Esophagus (tissue), 2 donors: ENCODE results near the gene GATAD1. TPM values are rescaled to one million over a fixed set of nuclear protein-coding genes. Genes with fewer than 3 reads are reported as not detected.

Source experiments
- H3K27ac ChIP-seq, 2 donors: one replicate each; pipeline ENCODE4 v1.5.1; 2013; ENCODE audit warnings: low read depth in 2 of 2, mild to moderate bottlenecking in 2 of 2, inconsistent platforms in 1 of 2, low read length in 1 of 2, moderate library complexity in 1 of 2
- H3K27me3 ChIP-seq, 2 donors: one replicate each; pipeline ENCODE4 v1.6.1; 2013; ENCODE audit warnings: low read length in 2 of 2, control low read depth in 1 of 2, mild to moderate bottlenecking in 1 of 2; ENCODE audit not compliant: insufficient read depth in 2 of 2, control insufficient read depth in 1 of 2
- H3K36me3 ChIP-seq, 2 donors: one replicate each; pipeline ENCODE4 v1.6.1; 2013; ENCODE audit warnings: low read length in 1 of 2; ENCODE audit not compliant: control insufficient read depth in 2 of 2, insufficient read depth in 2 of 2
- H3K4me1 ChIP-seq, 2 donors: one replicate each; pipeline ENCODE4 v1.6.1; 2013; ENCODE audit warnings: low read length in 1 of 2; ENCODE audit not compliant: control insufficient read depth in 2 of 2, insufficient read depth in 2 of 2
- H3K4me3 ChIP-seq, 2 donors: one replicate each; pipeline ENCODE4 v1.5.1; 2013; ENCODE audit warnings: low read length in 2 of 2, mild to moderate bottlenecking in 2 of 2, low read depth in 1 of 2, moderate library complexity in 1 of 2
- H3K9me3 ChIP-seq, 2 donors: one replicate each; pipeline ENCODE4 v1.6.1; 2013; ENCODE audit warnings: mild to moderate bottlenecking in 2 of 2, low read depth in 1 of 2, low read length in 1 of 2, moderate library complexity in 1 of 2; ENCODE audit not compliant: control insufficient read depth in 2 of 2, insufficient read depth in 1 of 2
- WGBS, 2 donors: extraction: QIAGEN DNeasy Blood & Tissue Kit; methylation state at CpG; one replicate each; pipeline ENCODE4 v1.1.7; 2013; 5-methylcytosine and 5-hydroxymethylcytosine counted together
- polyA plus RNA-seq, 2 donors: library from polyadenylated mRNA; stranded (reverse); fragments of 200-250 nt; gene quantifications; one replicate each; pipeline ENCODE4 v1.2.3, GENCODE V29; 2013
- donor health status: healthy with polysubstance abuse.
- donor health status: Bipolar disorder and iron deficiency.

Gene GATAD1
- polyA plus RNA-seq, 2 donors: 10.6 to 12.2 TPM

DNA sequence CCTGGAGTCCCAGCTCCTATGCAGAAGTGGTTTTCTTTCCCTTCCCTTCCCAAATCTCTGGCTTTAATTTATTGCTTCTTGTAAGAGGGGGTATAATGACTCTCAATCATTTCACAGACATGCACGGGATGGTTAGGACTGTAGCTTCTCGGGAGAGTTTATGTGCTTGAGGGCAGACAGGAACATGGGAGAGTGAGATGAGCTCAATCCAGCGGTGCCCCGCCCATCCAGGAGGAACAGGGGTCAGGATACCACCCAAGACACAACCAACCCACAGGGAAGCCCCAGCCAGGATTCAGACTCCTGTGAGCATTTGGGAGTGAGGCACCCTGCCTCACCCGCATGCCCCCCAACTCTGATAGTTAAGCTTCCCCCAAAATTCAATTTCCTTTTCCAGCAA is 33.7 kb upstream of the GATAD1 start:
- 56 to 64% methylated on average over 5 of the region's 5 CpGs for WGBS, 2 donors

DNA sequence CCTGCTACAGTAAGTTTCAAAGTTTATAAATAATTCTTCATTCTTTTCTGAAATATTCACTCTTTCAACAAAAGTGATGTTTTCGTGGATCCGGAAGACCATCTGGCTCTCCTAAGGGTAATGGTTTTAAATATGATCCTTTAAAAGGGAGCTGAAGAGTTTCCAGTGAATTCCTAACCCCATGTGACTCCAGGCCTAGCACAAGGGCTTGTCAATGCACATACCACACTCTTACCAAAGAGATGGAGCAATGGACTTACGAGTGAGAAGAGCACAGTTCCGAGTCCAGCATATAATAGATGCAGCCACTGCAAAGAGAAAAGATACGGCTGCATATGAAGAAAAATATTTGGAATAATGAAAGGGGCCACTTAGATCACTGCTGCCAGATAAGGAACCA is 32.1 kb upstream of the GATAD1 start:
- 78 to 80% methylated on average over 5 of the region's 5 CpGs for WGBS, 2 donors
- Histone ChIP-seq H3K27ac (no peak overlapping the region), H3K27me3 (peaks cover 0 to 4% of the 10 kb centered on the region in 2 donors), H3K9me3 (no peaks in the 10 kb centered on the region), H3K4me1 (no peaks in the 10 kb centered on the region), H3K4me3 (no peak overlapping the region), H3K36me3 (no peaks in the 10 kb centered on the region)

More for the DNA sequence above, 33.7 kb upstream of the GATAD1 start:
- Histone ChIP-seq H3K4me3 (no peak overlapping the region), H3K36me3 (no peaks in the 10 kb centered on the region), H3K4me1 (no peaks in the 10 kb centered on the region), H3K27me3 (no peaks in the 10 kb centered on the region), H3K27ac (no peak overlapping the region), H3K9me3 (no peaks in the 10 kb centered on the region)

DNA sequence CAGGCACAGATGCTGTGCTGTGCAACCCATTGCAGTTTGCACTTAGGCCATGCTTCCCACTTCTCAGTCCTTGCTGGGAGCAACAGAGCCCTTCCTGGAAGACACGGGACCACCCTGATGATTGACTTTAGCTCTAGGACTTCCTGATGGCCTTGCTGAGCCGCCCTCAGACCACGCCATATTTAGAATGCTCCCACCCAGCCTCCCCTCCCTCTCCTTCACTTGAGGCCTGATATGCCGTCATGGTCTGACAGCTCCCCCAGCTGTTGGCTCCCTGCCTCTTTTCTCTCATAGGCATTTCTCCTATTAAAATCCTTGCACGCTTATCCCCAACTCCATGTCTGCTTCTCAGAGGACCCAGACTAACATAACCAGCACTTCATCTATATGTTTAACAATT is 29.4 kb upstream of the GATAD1 start:
- 78 to 83% methylated on average over 5 of the region's 5 CpGs for WGBS, 2 donors
- peaks cover 0 to 4% of the 10 kb centered on the region in 2 donors for H3K27me3 ChIP-seq
- H3K9me3 ChIP-seq: no peaks in the 10 kb centered on the region
- no peak overlapping the region for H3K4me3 ChIP-seq
- H3K36me3 ChIP-seq: no peaks in the 10 kb centered on the region
- H3K27ac ChIP-seq: no peak overlapping the region
- no peaks in the 10 kb centered on the region for H3K4me1 ChIP-seq

DNA sequence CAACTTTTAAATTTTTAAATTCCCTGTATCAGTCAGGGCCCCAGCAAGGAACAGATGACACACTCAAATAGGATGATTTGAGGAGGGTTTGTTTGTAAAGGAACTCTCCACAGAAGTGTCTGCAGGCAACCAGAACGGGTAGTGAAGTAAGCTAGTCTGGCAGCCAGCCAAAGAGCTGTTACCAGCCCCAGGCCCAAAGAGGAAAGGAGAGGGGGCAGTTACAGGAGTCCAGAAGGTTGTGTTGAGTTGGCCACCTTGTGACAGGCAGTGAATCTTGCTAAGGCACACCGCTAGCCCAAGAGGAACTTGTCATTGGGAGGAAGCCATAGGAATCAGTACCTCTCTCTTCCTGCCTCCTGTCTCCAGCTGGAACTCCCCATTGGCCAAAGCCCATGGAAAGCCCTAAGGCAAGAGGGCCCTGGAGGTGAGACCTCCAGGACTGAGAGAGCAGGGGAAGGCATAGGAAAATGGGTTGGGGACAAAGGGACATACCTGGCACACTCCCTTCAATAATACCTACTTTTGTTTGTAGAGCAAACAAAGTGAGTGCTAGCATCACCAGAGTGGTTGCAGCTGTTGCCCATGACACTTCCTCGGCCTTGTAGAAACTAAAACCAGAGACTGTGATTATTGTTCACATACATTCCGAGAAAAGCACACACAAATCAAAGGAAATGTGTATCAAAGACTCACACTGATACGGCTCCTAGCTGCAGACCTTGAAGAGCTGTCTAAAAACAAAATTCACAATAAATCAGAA is 25.4 kb upstream of the GATAD1 start:
- Histone ChIP-seq H3K27me3 (peaks cover 0 to 4% of the 10 kb centered on the region in 2 donors), H3K36me3 (no peaks in the 10 kb centered on the region), H3K4me3 (no peak overlapping the region), H3K4me1 (no peaks in the 10 kb centered on the region), H3K27ac (no peak overlapping the region), H3K9me3 (no peaks in the 10 kb centered on the region)
- WGBS, 2 donors: 55 to 63% methylated on average over 5 of the region's 5 CpGs

DNA sequence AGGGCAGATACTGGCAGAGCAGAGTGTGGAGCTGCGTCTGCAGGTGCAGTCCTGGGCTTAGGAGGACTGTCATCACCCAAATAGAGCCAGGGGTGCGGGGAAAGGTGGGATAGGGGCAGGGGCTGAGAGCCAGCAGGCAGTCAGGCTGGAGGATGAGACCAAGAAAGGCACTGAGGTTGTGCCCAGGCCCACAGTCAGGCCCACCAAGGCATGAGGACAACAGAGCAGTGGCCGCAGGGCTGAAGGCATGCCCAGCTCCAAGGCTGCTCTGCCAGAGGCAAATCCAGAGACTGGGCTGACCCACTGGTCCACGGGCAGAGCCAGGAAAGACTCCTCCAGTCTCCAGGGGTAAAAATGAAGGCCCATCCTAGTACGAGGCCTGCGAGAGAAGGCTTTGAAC is 24.4 kb upstream of the GATAD1 start:
- Histone ChIP-seq H3K36me3 (no peaks in the 10 kb centered on the region), H3K4me1 (no peaks in the 10 kb centered on the region), H3K4me3 (no peak overlapping the region), H3K27me3 (peaks cover 0 to 4% of the 10 kb centered on the region in 2 donors), H3K27ac (no peak overlapping the region), H3K9me3 (no peaks in the 10 kb centered on the region)
- 94 to 98% methylated on average over 6 of the region's 6 CpGs for WGBS, 2 donors

DNA sequence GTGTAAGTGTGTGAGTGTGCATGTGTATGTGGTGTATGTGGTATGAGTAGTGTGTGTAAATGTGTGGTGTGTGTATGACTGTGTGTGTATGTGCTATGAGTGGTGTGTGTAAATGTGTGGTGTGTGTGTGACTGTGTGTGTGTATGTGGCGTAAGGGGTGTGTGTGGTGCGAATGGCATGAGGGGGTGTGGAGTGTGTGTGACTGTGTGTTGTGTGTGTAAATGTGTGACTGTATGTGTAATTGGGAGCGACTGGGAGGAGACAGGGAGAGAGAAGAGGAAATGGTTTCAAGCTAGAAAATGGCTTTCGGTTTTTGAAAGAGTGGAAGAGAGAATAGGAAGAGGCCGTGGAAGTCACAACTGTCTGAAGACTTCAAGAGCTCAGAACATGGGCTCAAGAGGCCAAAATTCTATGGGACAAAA is 23.6 kb upstream of the GATAD1 start:
- peak overlapping the region in 1 of 2 donors; percentile 63 for H3K4me3 ChIP-seq
- H3K4me1 ChIP-seq: no peaks in the 10 kb centered on the region
- H3K36me3 ChIP-seq: no peaks in the 10 kb centered on the region
- peaks cover 0 to 4% of the 10 kb centered on the region in 2 donors for H3K27me3 ChIP-seq
- H3K9me3 ChIP-seq: no peaks in the 10 kb centered on the region
- H3K27ac ChIP-seq: no peak overlapping the region
- WGBS, 2 donors: 73 to 77% methylated on average over 5 of the region's 5 CpGs

DNA sequence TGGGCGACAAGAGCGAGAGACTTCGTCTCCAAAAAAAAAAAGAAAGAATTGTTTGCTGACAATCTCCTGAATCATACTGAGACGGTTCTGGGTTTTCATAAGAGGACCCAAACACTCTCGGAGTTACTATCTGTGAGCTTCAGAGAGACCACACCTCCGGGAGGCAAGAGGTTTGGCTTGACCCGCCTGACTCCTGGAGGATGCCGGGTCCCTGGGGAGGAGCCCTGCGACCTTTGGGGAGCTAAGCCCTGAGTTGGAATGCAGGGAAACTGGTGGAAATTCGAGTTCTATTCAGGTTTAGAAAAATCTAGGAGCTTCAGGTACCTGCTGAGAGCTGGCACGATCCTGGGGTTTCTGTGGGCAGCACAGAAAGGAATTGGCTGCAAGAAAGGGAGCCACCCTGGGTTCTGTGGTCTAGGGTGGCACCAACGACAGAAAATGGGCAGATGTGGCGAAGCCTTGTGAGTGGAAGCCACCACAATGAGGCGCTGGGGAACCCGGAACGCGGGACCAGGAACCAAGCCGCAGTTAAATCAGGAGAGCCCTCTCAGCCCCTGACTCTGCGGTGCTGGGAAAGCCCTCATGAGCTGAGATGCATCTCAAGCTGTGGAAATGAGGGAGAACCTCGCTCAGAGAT is 21.9 kb upstream of the GATAD1 start:
- 56 to 58% methylated on average over 20 of the region's 20 CpGs for WGBS, 2 donors
- no peak overlapping the region for H3K27ac ChIP-seq
- H3K4me1 ChIP-seq: no peaks in the 10 kb centered on the region
- no peaks in the 10 kb centered on the region for H3K36me3 ChIP-seq
- H3K27me3 ChIP-seq: no peaks in the 10 kb centered on the region
- H3K9me3 ChIP-seq: no peaks in the 10 kb centered on the region
- H3K4me3 ChIP-seq: no peak overlapping the region

DNA sequence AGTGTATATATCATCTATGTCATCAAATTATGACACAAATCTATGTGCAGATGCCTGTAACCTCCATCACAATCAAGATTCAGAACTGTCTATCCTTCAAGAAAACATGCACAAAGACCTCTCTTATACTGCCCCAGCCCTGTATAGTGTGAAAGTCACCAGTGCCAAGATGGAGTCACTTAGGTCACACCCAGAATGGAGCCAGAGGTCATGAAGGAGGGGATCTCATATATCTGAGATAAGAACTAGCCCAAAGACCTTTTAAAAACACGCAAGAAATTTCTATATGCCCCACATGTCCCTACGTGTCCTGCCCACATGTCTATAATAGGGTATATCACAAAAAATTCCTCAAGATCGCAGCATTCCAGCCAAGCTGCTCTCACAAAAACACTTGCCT is 20.1 kb upstream of the GATAD1 start:
- no peaks in the 10 kb centered on the region for H3K36me3 ChIP-seq
- no peaks in the 10 kb centered on the region for H3K4me1 ChIP-seq
- no peak overlapping the region for H3K27ac ChIP-seq
- no peaks in the 10 kb centered on the region for H3K9me3 ChIP-seq
- H3K27me3 ChIP-seq: no peaks in the 10 kb centered on the region
- no peak overlapping the region for H3K4me3 ChIP-seq
- 82 to 90% methylated on average over 3 of the region's 3 CpGs for WGBS, 2 donors

DNA sequence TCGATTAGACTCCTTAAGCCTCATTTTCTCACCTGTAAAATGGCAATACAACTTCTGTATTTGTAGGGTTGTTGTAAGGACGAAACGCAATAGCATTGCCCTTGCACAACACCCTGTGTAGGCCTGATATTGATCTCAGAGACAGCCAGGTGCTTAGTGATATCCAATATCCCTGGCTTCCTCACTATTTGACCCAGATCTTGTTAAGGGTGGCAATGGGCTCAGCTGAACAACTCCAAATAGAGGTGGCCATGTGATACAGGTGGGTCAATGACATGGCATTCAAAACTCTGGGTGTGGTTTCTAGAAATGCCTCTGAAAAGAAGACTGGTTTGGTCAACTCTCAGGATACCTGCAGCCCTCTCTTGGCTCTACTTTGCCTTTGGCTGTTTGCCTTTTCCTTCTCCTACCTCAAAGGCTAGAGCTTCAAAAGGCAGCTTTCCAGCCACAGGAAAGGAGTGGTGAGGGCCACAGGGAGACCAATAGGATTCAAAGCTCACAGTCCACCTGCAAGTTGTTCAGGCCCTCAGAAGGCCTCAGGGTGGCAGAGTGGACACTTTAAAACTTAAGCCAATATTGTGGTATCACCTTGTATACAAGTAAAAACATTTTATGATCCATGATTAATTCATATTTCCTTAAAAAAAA is 14.9 kb upstream of the GATAD1 start:
- Histone ChIP-seq H3K27ac (no peak overlapping the region), H3K27me3 (no peaks in the 10 kb centered on the region), H3K4me1 (no peaks in the 10 kb centered on the region), H3K36me3 (no peaks in the 10 kb centered on the region), H3K4me3 (no peak overlapping the region), H3K9me3 (no peaks in the 10 kb centered on the region)
- WGBS, 2 donors: 76 to 90% methylated on average over 3 of the region's 3 CpGs
